GM10248 (cell line): ENCODE results near the gene BRINP1.

Experiments used
- CTCF ChIA-PET: fragments of 300-600 bp; sonication (Branson Sonifier 250); formaldehyde crosslinking; extraction: SDS; loops from one replicate; lab custom pipeline; 2021; ENCODE audit warnings: antibody characterized with exemption; lab: Yijun Ruan, JAX
- POLR2A ChIA-PET: fragments of 350-650 bp; sonication (Branson Sonifier 250); formaldehyde crosslinking; extraction: SDS; loops from one replicate; lab custom pipeline; 2020; ENCODE audit warnings: antibody characterized with exemption; lab: Yijun Ruan, JAX
- DNase-seq: peaks from one replicate; pipeline ENCODE4 v3.0.0; 2012; ENCODE audit errors: extremely low spot score
- TF ChIP-seq, protein P1 (sequence below): IDR thresholded peaks from 2 replicates; pipeline ENCODE4 v1.5.1; 2012; ENCODE audit warnings: mild to moderate bottlenecking, low read depth; ENCODE audit errors: extremely low read depth, missing control alignments, control extremely low read depth

BRINP1 gene

GRCh38 chr9:119156354-119156753, 212.9 kb downstream of the BRINP1 start:
- POLR2A ChIA-PET: no interaction called here
- CTCF ChIA-PET: no interaction called here
- TF ChIP-seq, protein P1, sequence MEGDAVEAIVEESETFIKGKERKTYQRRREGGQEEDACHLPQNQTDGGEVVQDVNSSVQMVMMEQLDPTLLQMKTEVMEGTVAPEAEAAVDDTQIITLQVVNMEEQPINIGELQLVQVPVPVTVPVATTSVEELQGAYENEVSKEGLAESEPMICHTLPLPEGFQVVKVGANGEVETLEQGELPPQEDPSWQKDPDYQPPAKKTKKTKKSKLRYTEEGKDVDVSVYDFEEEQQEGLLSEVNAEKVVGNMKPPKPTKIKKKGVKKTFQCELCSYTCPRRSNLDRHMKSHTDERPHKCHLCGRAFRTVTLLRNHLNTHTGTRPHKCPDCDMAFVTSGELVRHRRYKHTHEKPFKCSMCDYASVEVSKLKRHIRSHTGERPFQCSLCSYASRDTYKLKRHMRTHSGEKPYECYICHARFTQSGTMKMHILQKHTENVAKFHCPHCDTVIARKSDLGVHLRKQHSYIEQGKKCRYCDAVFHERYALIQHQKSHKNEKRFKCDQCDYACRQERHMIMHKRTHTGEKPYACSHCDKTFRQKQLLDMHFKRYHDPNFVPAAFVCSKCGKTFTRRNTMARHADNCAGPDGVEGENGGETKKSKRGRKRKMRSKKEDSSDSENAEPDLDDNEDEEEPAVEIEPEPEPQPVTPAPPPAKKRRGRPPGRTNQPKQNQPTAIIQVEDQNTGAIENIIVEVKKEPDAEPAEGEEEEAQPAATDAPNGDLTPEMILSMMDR: no peak

GRCh38 chr9:119154527-119154926, 214.7 kb downstream of the BRINP1 start:
- TF ChIP-seq, protein P1: no peak
- ChIA-PET CTCF (no interaction called here), POLR2A (no interaction called here)
- DNase-seq: no peak

More at GRCh38 chr9:119156354-119156753, 212.9 kb downstream of the BRINP1 start:
- no peak for DNase-seq

DNA sequence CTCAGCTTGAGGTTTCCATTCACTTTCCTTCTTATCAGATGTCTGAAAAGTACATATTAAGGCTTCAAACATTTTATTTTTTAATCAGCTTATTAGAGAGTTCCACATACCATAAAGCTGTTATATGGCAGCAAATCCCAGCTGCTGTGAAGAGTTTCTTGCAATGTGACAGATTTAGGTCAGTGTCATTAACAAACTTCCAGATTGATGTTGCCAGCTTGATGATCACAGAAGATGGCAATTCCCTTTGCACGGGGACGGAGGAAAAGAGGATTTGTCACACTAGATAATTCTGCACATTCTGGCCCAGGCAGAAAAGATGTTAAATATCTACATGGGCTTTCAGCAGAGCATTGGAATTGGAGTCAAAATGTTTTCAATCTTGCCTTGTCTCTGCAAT, 215.8 kb downstream of the BRINP1 start:
- no peak for DNase-seq
- POLR2A ChIA-PET: no interaction called here
- TF ChIP-seq, protein P1: no peak
- CTCF ChIA-PET: no interaction called here

DNA sequence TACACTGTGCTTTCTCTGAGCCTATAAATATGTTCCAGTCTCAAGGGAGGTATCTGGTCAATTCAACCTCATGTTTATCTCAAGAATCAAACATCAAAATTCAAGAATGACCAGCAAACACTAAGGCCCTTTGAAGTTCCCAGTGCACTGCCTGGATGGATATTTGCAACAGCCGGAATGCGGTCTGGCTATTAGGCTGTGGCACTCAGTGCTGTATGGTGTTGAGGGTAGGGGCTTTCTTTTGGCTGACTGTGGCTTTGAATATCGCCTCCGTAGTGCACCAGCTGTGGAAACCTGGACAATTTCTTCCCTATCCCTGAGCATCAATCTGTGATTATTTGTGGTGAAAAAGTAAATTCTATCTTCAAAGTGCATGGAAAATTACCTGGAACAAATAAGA, 220.4 kb downstream of the BRINP1 start:
- ChIA-PET CTCF (no interaction called here), POLR2A (no interaction called here)
- no peak for DNase-seq
- TF ChIP-seq, protein P1: no peak

DNA sequence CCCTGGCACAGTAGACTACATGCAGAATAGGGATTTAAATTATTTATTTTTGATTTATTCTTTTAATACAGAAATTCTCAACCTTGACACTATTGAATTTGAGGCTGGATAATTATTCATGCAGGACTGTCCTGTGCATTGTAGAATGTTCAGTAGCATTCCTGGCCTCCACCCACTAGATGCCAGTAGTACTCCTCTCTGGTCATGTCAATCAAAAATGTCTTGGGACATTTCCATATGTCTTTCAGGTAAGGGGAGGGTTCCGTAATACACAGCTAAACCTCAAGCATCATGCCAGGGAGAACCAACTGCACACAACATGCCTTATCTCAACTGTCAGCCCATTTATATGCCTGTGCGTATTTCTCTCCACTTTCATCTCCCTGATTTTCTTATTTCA, 231.8 kb downstream of the BRINP1 start:
- ChIA-PET CTCF (no interaction called here), POLR2A (no interaction called here)
- DNase-seq: no peak
- TF ChIP-seq, protein P1: no peak

DNA sequence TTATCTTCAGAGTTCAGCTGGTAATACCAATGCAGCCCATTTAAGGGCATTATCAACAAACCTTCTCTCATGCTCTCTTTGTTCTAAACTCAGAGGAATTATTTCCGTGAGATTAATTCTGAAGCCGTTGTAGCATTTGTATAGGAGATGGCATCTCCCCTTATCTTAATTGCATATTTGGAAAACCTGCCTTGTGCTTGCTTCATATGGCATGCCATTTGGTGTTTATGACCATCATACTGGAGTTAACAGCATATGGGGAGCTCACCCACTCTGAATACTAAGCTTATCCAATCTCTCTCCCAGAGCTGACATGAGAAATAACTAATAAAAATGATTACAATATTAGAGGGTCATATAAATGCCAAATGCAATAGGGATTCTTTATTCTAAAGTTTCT, 243.2 kb downstream of the BRINP1 start:
- TF ChIP-seq, protein P1: no peak
- no peak for DNase-seq
- POLR2A ChIA-PET: no interaction called here
- CTCF ChIA-PET: no interaction called here

- ChIA-PET CTCF (no interaction called here), POLR2A (no interaction called here)
- TF ChIP-seq, protein P1: no peak
- DNase-seq: no peak
Measured at GRCh38 chr9:119121899-119122298, 247.3 kb downstream of the BRINP1 start.
